HEK293 (cell line): ENCODE results near the gene RASSF8.
A peak's percentile ranks its signal among the peaks of the same experiment; 100 is the strongest.

Experiments
- CTCF ChIP-seq: fragments of 450-650 bp; formaldehyde crosslinking; IDR thresholded peaks from 2 replicates; pipeline ENCODE4 v1.5.1; 2016; ENCODE audit warnings: missing biosample characterization, missing genetic modification characterization
- GLI4 ChIP-seq: fragments of 450-650 bp; formaldehyde crosslinking; IDR thresholded peaks from 2 replicates; pipeline ENCODE4 v1.5.1; 2016; ENCODE audit warnings: missing biosample characterization, missing genetic modification characterization
- PRDM10 ChIP-seq: fragments of 450-650 bp; formaldehyde crosslinking; IDR thresholded peaks from 2 replicates; pipeline ENCODE4 v1.5.1; 2016; ENCODE audit warnings: missing biosample characterization, missing genetic modification characterization
- SP2 ChIP-seq: fragments of 450-650 bp; formaldehyde crosslinking; IDR thresholded peaks from 2 replicates; pipeline ENCODE4 v1.5.1; 2016; ENCODE audit warnings: missing biosample characterization, missing genetic modification characterization
- YY2 ChIP-seq: fragments of 450-650 bp; formaldehyde crosslinking; IDR thresholded peaks from 2 replicates; pipeline ENCODE4 v1.5.1; 2016; ENCODE audit warnings: missing biosample characterization, missing genetic modification characterization
- ZBTB1 ChIP-seq: fragments of 450-650 bp; formaldehyde crosslinking; IDR thresholded peaks from 2 replicates; pipeline ENCODE4 v1.5.1; 2016; ENCODE audit warnings: missing biosample characterization, missing genetic modification characterization
- ZNF140 ChIP-seq: fragments of 450-650 bp; formaldehyde crosslinking; IDR thresholded peaks from 2 replicates; pipeline ENCODE4 v1.5.1; 2016; ENCODE audit warnings: missing biosample characterization, missing genetic modification characterization
- ZNF19 ChIP-seq: fragments of 450-650 bp; formaldehyde crosslinking; IDR thresholded peaks from 2 replicates; pipeline ENCODE4; 2016; ENCODE audit warnings: missing biosample characterization, missing genetic modification characterization, low read depth
- ZNF292 ChIP-seq: fragments of 450-650 bp; formaldehyde crosslinking; IDR thresholded peaks from 2 replicates; pipeline ENCODE4 v1.5.1; 2016; ENCODE audit warnings: low read depth, missing biosample characterization, missing genetic modification characterization, borderline replicate concordance
- ZNF510 ChIP-seq: fragments of 450-650 bp; formaldehyde crosslinking; IDR thresholded peaks from 2 replicates; pipeline ENCODE4 v1.5.1; 2018; ENCODE audit warnings: mild to moderate bottlenecking, missing genetic modification characterization, missing biosample characterization; ENCODE audit not compliant: insufficient replicate concordance
- ZNF521 ChIP-seq: fragments of 450-650 bp; formaldehyde crosslinking; IDR thresholded peaks from 2 replicates; pipeline ENCODE4 v1.5.1; 2017; ENCODE audit warnings: missing biosample characterization, mild to moderate bottlenecking, missing genetic modification characterization
- ZNF670 ChIP-seq: fragments of 450-650 bp; formaldehyde crosslinking; IDR thresholded peaks from 2 replicates; pipeline ENCODE4 v1.5.1; 2016; ENCODE audit warnings: missing biosample characterization, missing genetic modification characterization, low read depth
- TF ChIP-seq, protein P1 (sequence below): fragments of 450-650 bp; formaldehyde crosslinking; IDR thresholded peaks from 2 replicates; pipeline ENCODE4 v1.5.1; 2016; ENCODE audit warnings: missing biosample characterization, missing genetic modification characterization, borderline replicate concordance
- TF ChIP-seq, protein P2 (sequence below): fragments of 450-650 bp; formaldehyde crosslinking; IDR thresholded peaks from 2 replicates; pipeline ENCODE4 v1.5.1; 2016; ENCODE audit warnings: missing biosample characterization, missing genetic modification characterization, low read depth
- TF ChIP-seq, protein P3 (sequence below): fragments of 450-650 bp; IDR thresholded peaks from 2 replicates; pipeline ENCODE4 v1.5.1; 2018; ENCODE audit warnings: missing biosample characterization, missing genetic modification characterization
- TF ChIP-seq, protein P4 (sequence below): fragments of 450-650 bp; formaldehyde crosslinking; IDR thresholded peaks from 2 replicates; pipeline ENCODE4 v1.5.1; 2016; ENCODE audit warnings: missing biosample characterization, missing genetic modification characterization
- TF ChIP-seq, protein P5 (sequence below): fragments of 450-650 bp; formaldehyde crosslinking; conservative IDR thresholded peaks from 2 replicates; pipeline ENCODE4 v1.5.1; 2016; ENCODE audit warnings: low read depth, missing biosample characterization, missing genetic modification characterization

Gene RASSF8

GRCh38 chr12:26113853-26114719 is 155.6 kb downstream of the RASSF8 start (continued):
- TF ChIP-seq, protein P1, sequence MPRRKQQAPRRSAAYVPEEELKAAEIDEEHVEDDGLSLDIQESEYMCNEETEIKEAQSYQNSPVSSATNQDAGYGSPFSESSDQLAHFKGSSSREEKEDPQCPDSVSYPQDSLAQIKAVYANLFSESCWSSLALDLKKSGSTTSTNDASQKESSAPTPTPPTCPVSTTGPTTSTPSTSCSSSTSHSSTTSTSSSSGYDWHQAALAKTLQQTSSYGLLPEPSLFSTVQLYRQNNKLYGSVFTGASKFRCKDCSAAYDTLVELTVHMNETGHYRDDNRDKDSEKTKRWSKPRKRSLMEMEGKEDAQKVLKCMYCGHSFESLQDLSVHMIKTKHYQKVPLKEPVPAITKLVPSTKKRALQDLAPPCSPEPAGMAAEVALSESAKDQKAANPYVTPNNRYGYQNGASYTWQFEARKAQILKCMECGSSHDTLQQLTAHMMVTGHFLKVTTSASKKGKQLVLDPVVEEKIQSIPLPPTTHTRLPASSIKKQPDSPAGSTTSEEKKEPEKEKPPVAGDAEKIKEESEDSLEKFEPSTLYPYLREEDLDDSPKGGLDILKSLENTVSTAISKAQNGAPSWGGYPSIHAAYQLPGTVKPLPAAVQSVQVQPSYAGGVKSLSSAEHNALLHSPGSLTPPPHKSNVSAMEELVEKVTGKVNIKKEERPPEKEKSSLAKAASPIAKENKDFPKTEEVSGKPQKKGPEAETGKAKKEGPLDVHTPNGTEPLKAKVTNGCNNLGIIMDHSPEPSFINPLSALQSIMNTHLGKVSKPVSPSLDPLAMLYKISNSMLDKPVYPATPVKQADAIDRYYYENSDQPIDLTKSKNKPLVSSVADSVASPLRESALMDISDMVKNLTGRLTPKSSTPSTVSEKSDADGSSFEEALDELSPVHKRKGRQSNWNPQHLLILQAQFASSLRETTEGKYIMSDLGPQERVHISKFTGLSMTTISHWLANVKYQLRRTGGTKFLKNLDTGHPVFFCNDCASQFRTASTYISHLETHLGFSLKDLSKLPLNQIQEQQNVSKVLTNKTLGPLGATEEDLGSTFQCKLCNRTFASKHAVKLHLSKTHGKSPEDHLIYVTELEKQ (tag by site-specific recombination): peak; percentile 72; the same call in 1 of the 2 replicates
- TF ChIP-seq, protein P2, sequence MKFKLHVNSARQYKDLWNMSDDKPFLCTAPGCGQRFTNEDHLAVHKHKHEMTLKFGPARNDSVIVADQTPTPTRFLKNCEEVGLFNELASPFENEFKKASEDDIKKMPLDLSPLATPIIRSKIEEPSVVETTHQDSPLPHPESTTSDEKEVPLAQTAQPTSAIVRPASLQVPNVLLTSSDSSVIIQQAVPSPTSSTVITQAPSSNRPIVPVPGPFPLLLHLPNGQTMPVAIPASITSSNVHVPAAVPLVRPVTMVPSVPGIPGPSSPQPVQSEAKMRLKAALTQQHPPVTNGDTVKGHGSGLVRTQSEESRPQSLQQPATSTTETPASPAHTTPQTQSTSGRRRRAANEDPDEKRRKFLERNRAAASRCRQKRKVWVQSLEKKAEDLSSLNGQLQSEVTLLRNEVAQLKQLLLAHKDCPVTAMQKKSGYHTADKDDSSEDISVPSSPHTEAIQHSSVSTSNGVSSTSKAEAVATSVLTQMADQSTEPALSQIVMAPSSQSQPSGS (tag by site-specific recombination): peak; percentile 83
- TF ChIP-seq ZBTB1 (tag by site-specific recombination) (no peak), ZNF670 (no peak), ZNF140 (no peak), CTCF (tag by site-specific recombination) (peak; percentile 61), ZNF19 (no peak), YY2 (tag by site-specific recombination) (no peak), ZNF521 (tag by site-specific recombination) (no peak), SP2 (tag by site-specific recombination) (peak; percentile 82), GLI4 (tag by site-specific recombination) (no peak), PRDM10 (peak; percentile 68), ZNF510 (tag by site-specific recombination) (no peak), ZNF292 (tag by site-specific recombination) (no peak)
- TF ChIP-seq, protein P3, sequence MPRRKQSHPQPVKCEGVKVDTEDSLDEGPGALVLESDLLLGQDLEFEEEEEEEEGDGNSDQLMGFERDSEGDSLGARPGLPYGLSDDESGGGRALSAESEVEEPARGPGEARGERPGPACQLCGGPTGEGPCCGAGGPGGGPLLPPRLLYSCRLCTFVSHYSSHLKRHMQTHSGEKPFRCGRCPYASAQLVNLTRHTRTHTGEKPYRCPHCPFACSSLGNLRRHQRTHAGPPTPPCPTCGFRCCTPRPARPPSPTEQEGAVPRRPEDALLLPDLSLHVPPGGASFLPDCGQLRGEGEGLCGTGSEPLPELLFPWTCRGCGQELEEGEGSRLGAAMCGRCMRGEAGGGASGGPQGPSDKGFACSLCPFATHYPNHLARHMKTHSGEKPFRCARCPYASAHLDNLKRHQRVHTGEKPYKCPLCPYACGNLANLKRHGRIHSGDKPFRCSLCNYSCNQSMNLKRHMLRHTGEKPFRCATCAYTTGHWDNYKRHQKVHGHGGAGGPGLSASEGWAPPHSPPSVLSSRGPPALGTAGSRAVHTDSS (tag by site-specific recombination): no peak; the same call in 1 of the 2 replicates
- TF ChIP-seq, protein P4, sequence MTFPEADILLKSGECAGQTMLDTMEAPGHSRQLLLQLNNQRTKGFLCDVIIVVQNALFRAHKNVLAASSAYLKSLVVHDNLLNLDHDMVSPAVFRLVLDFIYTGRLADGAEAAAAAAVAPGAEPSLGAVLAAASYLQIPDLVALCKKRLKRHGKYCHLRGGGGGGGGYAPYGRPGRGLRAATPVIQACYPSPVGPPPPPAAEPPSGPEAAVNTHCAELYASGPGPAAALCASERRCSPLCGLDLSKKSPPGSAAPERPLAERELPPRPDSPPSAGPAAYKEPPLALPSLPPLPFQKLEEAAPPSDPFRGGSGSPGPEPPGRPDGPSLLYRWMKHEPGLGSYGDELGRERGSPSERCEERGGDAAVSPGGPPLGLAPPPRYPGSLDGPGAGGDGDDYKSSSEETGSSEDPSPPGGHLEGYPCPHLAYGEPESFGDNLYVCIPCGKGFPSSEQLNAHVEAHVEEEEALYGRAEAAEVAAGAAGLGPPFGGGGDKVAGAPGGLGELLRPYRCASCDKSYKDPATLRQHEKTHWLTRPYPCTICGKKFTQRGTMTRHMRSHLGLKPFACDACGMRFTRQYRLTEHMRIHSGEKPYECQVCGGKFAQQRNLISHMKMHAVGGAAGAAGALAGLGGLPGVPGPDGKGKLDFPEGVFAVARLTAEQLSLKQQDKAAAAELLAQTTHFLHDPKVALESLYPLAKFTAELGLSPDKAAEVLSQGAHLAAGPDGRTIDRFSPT (tag by site-specific recombination): peak; percentile 14; the same call in 1 of the 2 replicates
- TF ChIP-seq, protein P5, sequence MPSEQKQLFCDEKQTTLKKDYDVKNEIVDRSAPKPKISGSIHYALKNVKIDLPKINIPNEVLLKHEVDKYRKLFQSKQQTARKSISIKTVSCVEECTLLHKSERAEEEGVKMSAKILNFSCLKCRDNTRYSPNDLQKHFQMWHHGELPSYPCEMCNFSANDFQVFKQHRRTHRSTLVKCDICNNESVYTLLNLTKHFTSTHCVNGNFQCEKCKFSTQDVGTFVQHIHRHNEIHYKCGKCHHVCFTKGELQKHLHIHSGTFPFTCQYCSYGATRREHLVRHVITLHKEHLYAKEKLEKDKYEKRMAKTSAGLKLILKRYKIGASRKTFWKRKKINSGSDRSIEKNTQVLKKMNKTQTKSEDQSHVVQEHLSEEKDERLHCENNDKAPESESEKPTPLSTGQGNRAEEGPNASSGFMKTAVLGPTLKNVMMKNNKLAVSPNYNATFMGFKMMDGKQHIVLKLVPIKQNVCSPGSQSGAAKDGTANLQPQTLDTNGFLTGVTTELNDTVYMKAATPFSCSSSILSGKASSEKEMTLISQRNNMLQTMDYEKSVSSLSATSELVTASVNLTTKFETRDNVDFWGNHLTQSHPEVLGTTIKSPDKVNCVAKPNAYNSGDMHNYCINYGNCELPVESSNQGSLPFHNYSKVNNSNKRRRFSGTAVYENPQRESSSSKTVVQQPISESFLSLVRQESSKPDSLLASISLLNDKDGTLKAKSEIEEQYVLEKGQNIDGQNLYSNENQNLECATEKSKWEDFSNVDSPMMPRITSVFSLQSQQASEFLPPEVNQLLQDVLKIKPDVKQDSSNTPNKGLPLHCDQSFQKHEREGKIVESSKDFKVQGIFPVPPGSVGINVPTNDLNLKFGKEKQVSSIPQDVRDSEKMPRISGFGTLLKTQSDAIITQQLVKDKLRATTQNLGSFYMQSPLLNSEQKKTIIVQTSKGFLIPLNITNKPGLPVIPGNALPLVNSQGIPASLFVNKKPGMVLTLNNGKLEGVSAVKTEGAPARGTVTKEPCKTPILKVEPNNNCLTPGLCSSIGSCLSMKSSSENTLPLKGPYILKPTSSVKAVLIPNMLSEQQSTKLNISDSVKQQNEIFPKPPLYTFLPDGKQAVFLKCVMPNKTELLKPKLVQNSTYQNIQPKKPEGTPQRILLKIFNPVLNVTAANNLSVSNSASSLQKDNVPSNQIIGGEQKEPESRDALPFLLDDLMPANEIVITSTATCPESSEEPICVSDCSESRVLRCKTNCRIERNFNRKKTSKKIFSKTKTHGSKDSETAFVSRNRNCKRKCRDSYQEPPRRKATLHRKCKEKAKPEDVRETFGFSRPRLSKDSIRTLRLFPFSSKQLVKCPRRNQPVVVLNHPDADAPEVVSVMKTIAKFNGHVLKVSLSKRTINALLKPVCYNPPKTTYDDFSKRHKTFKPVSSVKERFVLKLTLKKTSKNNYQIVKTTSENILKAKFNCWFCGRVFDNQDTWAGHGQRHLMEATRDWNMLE (tag by site-specific recombination): 0 out of 2 replicates have a peak, but pooled peaks have one; percentile 23
